HG03060 (cell line): ENCODE results near the gene BOD1L1.

Source experiments
- ATAC-seq: cut with Tn5 transposase; IDR thresholded peaks from one replicate; pipeline ENCODE4 v1.9.1; 2021; ENCODE audit warnings: low read depth, moderate number of reproducible peaks; ENCODE audit not compliant: unreplicated experiment

BOD1L1 gene

GRCh38 chr4:13627606-13628311 is at the start of gene BOD1L1:
TSS of gene BOD1L1 (minus strand) at chr4:13627725. CDS start at chr4:13627587, 138 bp downstream.
- ATAC-seq, result peak; percentile 77

- ATAC-seq, result no peak
Observed at GRCh38 chr4:13674971-13675370, 47.4 kb upstream of the BOD1L1 start.

GRCh38 chr4:13673167-13673566 is 45.6 kb upstream of the BOD1L1 start:
- ATAC-seq, result no peak

GRCh38 chr4:13670456-13671160 is 43.1 kb upstream of the BOD1L1 start:
- no peak for ATAC-seq

- no peak for ATAC-seq
Observed at GRCh38 chr4:13665701-13666660, 38.5 kb upstream of the BOD1L1 start.

DNA sequence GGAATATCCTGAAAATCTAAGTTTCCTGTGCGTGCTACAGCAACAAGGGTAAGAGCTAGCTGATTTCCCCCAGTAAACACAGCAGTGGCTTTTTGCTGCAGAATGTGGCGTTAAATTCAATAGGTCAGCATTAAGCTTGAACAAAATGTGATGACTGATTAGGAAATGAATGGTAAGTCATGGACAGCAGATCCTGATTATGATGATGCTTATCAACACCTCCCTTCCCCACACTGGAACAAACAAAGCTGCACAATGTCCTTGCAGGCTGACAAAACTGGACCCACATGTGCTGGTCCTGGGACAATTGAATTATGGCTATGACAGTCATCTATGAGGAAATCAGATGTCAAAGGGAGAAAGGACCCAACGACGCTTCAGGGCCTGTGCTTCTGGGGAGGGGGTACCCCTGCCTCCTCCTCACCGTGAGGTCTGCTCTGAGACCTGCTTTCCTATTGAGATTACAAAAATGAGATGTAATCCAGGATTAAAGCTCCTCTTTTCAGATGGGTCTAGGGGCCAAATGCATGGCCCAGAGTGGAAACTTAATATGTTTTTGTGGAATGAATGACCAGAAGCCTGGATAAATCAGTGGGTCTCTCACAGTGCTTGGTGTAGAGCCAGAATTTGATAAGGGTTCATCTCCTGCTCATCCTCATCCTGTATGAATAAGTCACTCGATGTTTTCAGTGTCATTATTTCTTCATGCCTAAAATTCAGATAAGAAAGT is 32.0 kb upstream of the BOD1L1 start:
- no peak for ATAC-seq

- no peak for ATAC-seq
Observed at GRCh38 chr4:13656569-13657405, 29.3 kb upstream of the BOD1L1 start.

DNA sequence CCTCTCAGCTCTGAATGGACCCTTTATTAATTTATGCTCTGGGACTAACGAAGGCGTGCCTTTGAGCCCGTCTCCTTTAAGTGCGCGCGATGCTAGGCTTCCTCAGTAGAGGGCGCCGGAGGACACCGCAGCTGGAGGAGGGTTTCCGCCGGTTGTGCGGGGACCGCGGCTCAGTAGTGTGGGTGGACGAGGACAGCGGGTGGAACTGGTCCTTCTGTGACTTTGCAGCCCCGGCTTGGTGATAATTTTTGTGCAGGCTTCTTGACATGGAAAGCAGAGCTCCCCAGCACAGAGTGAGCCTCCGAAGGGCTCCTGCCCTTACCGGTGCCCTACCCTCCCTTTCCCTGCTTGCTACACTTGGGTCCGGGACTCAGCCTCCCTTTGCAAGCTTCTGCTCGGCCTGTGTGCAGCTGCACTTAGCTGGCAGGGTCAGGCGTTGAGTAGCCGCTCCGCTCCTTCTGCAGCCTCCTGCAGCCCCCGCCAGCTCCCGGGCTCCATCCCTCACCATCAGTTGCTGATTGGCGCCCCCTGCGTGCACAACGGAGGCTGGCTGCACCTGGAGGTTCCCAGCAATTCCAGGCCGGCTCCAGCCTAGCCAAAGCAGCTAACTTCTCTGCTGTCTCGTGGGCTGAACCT is 26.8 kb upstream of the BOD1L1 start:
- ATAC-seq, result peak; percentile 51

GRCh38 chr4:13653766-13654161 is 26.2 kb upstream of the BOD1L1 start:
- ATAC-seq, result no peak

DNA sequence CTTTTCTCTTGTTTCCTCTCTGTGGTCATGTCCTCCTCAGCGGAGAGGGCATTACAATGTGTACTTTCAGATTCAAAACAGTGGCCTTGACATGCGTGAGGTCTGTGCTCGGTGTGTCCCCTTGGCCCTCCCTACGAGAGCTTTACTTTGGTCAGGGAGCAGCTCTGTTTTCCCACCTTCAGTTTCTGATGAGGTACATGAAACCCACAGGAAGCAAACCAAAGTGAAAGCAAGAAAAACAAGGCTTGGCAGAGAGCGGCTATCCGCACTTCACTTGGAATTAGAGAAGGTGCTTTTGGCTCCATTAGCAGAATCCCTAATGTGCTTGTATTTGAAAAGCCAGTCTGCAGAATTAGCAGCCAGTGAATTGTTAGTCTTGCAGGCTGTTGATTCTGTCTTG is 19.5 kb upstream of the BOD1L1 start:
- ATAC-seq, result no peak

DNA sequence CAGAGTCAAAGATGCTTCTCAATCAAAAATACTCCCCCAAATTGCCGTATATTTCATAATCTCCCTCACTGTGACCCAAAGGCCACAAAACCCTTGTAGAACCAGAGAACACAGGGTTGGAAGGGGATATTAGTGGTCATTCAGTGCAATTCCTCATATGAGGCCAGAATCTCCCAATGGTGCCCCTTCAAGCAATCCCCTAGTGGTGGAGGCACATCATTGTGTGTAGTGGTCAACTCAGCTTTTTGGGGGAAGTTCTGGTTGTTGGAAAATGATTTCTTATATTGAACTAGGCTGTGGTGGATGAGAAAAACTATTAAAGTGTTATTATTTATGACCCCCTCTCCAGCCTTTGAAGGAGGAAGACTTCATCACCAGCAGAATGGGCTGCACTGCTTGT is 17.6 kb upstream of the BOD1L1 start:
- no peak for ATAC-seq

GRCh38 chr4:13642170-13642950 is 14.8 kb upstream of the BOD1L1 start:
- ATAC-seq, result no peak

- ATAC-seq, result no peak
Observed at GRCh38 chr4:13641084-13641483, 13.6 kb upstream of the BOD1L1 start.

- no peak for ATAC-seq
Observed at GRCh38 chr4:13640149-13640940, 12.8 kb upstream of the BOD1L1 start.

DNA sequence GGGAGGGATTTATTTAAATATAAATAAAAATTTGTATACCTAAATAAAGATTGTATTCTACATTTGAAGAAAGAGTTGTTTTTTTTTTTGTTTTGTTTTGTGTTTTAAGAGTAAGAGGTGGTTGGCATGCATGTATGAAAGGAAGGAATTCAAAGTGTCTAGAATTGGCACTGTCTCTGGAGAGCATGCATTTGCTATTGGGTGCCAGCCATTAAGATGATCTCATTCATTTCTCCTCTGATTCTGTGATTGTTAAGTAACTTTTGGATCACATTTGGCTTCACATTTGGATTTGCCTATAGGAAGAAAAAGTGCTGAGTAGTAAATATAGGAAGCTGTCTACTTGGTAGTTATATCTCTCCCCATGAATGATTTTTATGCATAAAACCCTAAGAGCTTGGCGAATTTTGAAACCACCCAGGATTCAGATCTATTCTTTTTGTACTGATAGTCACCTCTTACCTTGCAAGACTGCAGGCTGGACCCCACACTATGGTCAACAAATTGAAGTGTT is 7.8 kb upstream of the BOD1L1 start:
- ATAC-seq, result no peak

DNA sequence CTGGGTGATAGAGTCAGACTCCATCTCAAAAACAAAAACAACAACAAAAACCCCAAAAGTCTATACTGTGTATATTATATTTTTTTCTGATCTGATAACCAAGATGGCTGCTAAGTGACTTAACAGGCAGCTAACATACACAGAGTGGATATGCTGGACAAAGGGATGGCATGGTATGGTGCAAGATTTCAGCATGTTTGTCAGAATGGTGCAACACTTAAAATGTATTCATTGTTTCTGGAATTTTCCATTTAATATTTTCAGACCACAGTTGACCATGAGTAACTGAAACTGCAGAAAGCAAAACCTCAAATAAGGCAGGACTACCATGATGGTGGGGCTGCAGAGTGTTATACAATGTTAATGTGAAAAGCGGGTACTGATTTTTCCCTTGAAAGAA is 6.1 kb upstream of the BOD1L1 start:
- no peak for ATAC-seq

- ATAC-seq, result peak; percentile 5
Observed at GRCh38 chr4:13627178-13627605, 333 bp downstream of the BOD1L1 start.
